Endodermal cell (in vitro differentiated cells): ENCODE measurements around the gene ERP44. TPM values are rescaled to one million over a fixed set of nuclear protein-coding genes. Genes with fewer than 3 reads are reported as not detected.

Experiments
- DNase-seq: peaks from one replicate; pipeline ENCODE4 v3.0.0-alpha.2; 2017
- H3K27ac ChIP-seq: 2 replicates; pipeline ENCODE4 v1.5.1; 2013; ENCODE audit warnings: mild to moderate bottlenecking, low read depth, low read length, moderate library complexity
- H3K27me3 ChIP-seq: 2 replicates; pipeline ENCODE4 v1.6.1; 2013; ENCODE audit warnings: mild to moderate bottlenecking, low read length, moderate library complexity; ENCODE audit not compliant: insufficient read depth, control insufficient read depth, poor library complexity, severe bottlenecking
- H3K36me3 ChIP-seq: 2 replicates; pipeline ENCODE4 v1.7.0; 2013; ENCODE audit warnings: mild to moderate bottlenecking, low read length, moderate library complexity; ENCODE audit not compliant: control insufficient read depth, insufficient read depth
- H3K4me1 ChIP-seq: one replicate; pipeline ENCODE4 v1.7.0; 2013; ENCODE audit warnings: low read length; ENCODE audit not compliant: control insufficient read depth, insufficient read depth
- H3K4me3 ChIP-seq: 2 replicates; pipeline ENCODE4 v1.5.1; 2013; ENCODE audit warnings: mild to moderate bottlenecking, low read length, moderate library complexity
- H3K9ac ChIP-seq: 2 replicates; pipeline ENCODE4 v1.6.1; 2013; ENCODE audit warnings: mild to moderate bottlenecking, low read length, moderate library complexity; ENCODE audit not compliant: poor library complexity, severe bottlenecking; ENCODE audit errors: extremely low read depth
- H3K9me3 ChIP-seq: 2 replicates; pipeline ENCODE4 v1.6.1; 2013; ENCODE audit warnings: mild to moderate bottlenecking, low read length, moderate library complexity; ENCODE audit not compliant: control insufficient read depth
- H3K27ac Mint-ChIP-seq: 2 replicates; pipeline ENCODE4 v1.8.0; 2020; ENCODE audit warnings: mixed read lengths
- H3K27me3 Mint-ChIP-seq: 2 replicates; pipeline ENCODE4 v1.8.0; 2021; ENCODE audit warnings: mild to moderate bottlenecking, mixed read lengths; ENCODE audit not compliant: insufficient read depth
- H3K36me3 Mint-ChIP-seq: 2 replicates; pipeline ENCODE4 v1.8.0; 2020; ENCODE audit warnings: low read depth, mixed read lengths
- H3K4me1 Mint-ChIP-seq: 2 replicates; pipeline ENCODE4 v1.8.0; 2020; ENCODE audit warnings: mixed read lengths
- H3K4me3 Mint-ChIP-seq: 2 replicates; pipeline ENCODE4 v1.8.0; 2020; ENCODE audit warnings: mild to moderate bottlenecking, moderate library complexity, mixed read lengths
- H3K9me3 Mint-ChIP-seq: 2 replicates; pipeline ENCODE4 v1.8.0; 2020; ENCODE audit warnings: mild to moderate bottlenecking, mixed read lengths
- WGBS, 2 experiments: methylation state at CpG; one replicate each; pipeline versions ENCODE4 v1.1.5 to v1.1.7; 2013; ENCODE audit warnings: missing lambda C conversion rate in 2 of 2, mixed read lengths in 1 of 2; ENCODE audit not compliant: insufficient coverage in 1 of 2, insufficient read length in 1 of 2; 5-methylcytosine and 5-hydroxymethylcytosine counted together
- total RNA-seq, 2 donors: library from RNA; stranded (reverse); fragmentation: NEBNext Ultra II Directional in 1 of 2; extraction: Animal tissue kit (Norgen Biotek cat#: 25700) in 1 of 2; gene quantifications; 2 replicates in 1 of 2; 3 replicates in 1 of 2; pipeline ENCODE4 v1.2.1, GENCODE V29; 2021
- TF ChIP-seq, protein P1 (sequence below): fragments of 200-600 bp; sonication (generic); conservative IDR thresholded peaks from 2 replicates; pipeline ENCODE4 v1.5.0; 2021; ENCODE audit warnings: antibody characterized with exemption, mild to moderate bottlenecking

The ERP44 gene
- total RNA-seq, 2 donors from 2014 or later = 22.4 to 23.4 TPM

DNA sequence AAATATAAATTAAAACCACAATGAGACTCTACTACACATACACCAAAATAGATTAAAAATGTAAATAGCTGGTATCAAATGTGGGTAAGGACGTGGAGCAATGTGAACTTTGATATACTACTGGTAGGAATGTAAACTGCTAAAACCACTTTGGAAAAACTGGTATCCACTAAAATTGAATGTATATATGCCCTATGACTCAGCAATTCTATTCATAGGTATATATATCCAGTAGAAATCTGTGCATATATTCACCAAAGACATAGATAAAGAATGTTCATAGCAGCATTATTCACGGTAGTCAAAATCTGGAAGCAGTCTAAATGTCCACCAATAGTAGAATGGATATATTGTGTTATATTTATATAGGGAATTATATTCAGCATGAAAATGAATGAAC lies 85.2 kb downstream of the ERP44 start:
- Histone ChIP-seq H3K4me3 (no peak overlapping the region), H3K4me1 (no peaks in the 10 kb centered on the region), H3K27me3 (no peaks in the 10 kb centered on the region), H3K9ac (no peak overlapping the region), H3K36me3 (peaks cover 14% of the 10 kb centered on the region), H3K27ac (no peak overlapping the region), H3K9me3 (peaks cover 8% of the 10 kb centered on the region)
- Mint-ChIP-seq H3K4me3 (no peak overlapping the region), H3K27ac (no peak overlapping the region), H3K9me3 (no peaks in the 10 kb centered on the region), H3K4me1 (peaks cover 2% of the 10 kb centered on the region), H3K36me3 (peaks cover 2% of the 10 kb centered on the region), H3K27me3 (no peaks in the 10 kb centered on the region)
- WGBS, 2 experiments = 95% methylated on average over 2 of the region's 2 CpGs; no CpG with 5 or more reads in 1 of the 2 experiments
- TF ChIP-seq, protein P1, sequence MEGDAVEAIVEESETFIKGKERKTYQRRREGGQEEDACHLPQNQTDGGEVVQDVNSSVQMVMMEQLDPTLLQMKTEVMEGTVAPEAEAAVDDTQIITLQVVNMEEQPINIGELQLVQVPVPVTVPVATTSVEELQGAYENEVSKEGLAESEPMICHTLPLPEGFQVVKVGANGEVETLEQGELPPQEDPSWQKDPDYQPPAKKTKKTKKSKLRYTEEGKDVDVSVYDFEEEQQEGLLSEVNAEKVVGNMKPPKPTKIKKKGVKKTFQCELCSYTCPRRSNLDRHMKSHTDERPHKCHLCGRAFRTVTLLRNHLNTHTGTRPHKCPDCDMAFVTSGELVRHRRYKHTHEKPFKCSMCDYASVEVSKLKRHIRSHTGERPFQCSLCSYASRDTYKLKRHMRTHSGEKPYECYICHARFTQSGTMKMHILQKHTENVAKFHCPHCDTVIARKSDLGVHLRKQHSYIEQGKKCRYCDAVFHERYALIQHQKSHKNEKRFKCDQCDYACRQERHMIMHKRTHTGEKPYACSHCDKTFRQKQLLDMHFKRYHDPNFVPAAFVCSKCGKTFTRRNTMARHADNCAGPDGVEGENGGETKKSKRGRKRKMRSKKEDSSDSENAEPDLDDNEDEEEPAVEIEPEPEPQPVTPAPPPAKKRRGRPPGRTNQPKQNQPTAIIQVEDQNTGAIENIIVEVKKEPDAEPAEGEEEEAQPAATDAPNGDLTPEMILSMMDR = peak; percentile 27
- no peak for DNase-seq

DNA sequence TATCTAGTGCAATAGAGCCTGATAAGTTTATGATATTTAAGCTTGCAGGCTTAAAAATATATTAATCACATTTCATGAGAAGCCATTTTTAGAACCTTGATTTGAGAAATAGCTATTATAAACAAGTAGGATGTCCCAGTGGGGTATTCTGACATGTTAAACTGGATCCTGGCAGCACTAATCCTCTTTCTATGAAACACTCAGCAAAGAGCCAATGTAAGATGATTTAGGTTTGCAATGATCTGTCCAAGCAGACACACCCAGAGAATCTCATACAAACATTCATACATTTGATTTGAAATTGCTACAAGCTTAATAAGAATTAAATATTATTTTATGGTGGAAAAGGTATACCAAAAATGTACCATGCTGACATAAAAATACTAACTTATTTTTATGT lies 86.5 kb downstream of the ERP44 start:
- no peak for DNase-seq
- no peak overlapping the region for H3K4me3 ChIP-seq
- H3K27me3 ChIP-seq = no peaks in the 10 kb centered on the region
- H3K27ac ChIP-seq = no peak overlapping the region
- Mint-ChIP-seq H3K36me3 (peaks cover 5% of the 10 kb centered on the region), H3K9me3 (no peaks in the 10 kb centered on the region), H3K27me3 (no peaks in the 10 kb centered on the region), H3K4me3 (no peak overlapping the region), H3K27ac (no peak overlapping the region), H3K4me1 (peaks cover 2% of the 10 kb centered on the region)
- H3K4me1 ChIP-seq = no peaks in the 10 kb centered on the region
- peaks cover 8% of the 10 kb centered on the region for H3K9me3 ChIP-seq
- no peak overlapping the region for H3K9ac ChIP-seq
- H3K36me3 ChIP-seq = peaks cover 9% of the 10 kb centered on the region
- TF ChIP-seq, protein P1 = no peak

DNA sequence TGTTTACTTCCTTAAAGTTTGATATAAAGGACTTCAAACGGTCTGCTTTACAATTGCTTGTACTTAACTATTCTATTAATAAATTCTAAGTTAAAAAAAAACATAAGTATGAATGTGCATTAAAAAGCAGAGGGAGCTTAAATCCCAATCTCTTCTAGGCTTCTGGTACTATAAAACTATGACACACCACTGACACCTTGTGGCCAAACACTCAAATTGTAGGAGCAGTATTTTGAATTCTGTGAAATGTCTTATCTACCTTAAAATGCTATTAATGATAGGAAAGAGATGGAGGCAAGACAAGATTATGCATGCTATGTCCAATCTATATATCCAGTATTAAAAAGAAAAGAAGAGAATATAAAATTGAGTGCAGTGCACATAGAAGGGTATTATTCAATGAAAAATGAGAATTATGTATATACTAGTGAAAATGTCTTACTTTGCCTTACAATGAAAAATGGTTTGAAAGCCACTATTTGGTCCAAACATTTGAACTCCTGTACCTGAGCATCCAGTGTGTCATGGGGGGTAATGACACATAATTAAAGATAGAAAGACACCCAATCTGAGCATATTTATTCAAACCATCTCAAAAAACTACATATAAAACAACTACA lies 87.6 kb downstream of the ERP44 start:
- Mint-ChIP-seq H3K4me3 (no peak overlapping the region), H3K27ac (no peak overlapping the region), H3K4me1 (no peaks in the 10 kb centered on the region), H3K27me3 (no peaks in the 10 kb centered on the region), H3K9me3 (no peaks in the 10 kb centered on the region), H3K36me3 (peaks cover 5% of the 10 kb centered on the region)
- H3K9me3 ChIP-seq = peaks cover 8% of the 10 kb centered on the region
- TF ChIP-seq, protein P1 = peak; percentile 93
- H3K36me3 ChIP-seq = peaks cover 19% of the 10 kb centered on the region
- H3K27ac ChIP-seq = no peak overlapping the region
- H3K27me3 ChIP-seq = no peaks in the 10 kb centered on the region
- no peaks in the 10 kb centered on the region for H3K4me1 ChIP-seq
- no peak overlapping the region for H3K4me3 ChIP-seq
- H3K9ac ChIP-seq = no peak overlapping the region
- whole genome bisulfite sequencing, 2 experiments = no CpG with 5 or more reads among the region's 1 CpG
- DNase-seq = peak; percentile 60
